Measurements from ENCODE around the gene LOXHD1.

Gene LOXHD1

GRCh38 chr18:46652372-46652771 lies 4.6 kb downstream of the LOXHD1 start:
- H3K4me1 Mint-ChIP-seq (ENCODE audit: low read depth), result no peaks in the 10 kb centered on the region
- no peaks in the 10 kb centered on the region for H3K9me3 Mint-ChIP-seq
- H3K36me3 Mint-ChIP-seq (ENCODE audit: low read depth), result no peaks in the 10 kb centered on the region
- no peak overlapping the region for H3K4me3 Mint-ChIP-seq
- H3K27ac Mint-ChIP-seq, result no peak overlapping the region
- peaks cover 23% of the 10 kb centered on the region for H3K27me3 Mint-ChIP-seq (ENCODE audit: low read depth)

DNA sequence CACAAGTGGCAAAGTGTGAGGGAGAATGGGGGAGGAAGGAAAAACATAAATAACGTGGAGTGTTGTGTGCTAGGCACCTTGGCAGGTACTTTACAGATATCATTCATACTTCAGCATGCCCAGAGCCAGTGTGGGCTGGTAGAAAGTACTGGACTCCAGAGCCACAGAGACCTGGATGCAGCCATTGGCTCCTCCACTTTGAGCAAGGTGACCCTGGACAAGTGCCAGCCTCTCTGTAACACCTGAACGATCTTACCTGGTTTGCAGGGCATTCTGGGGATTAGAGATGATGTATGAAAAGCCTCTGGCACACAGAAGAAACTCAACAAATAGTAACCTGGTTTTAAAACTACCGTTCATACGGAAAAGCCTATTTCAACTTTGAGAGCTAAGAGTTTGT lies 6.3 kb downstream of the LOXHD1 start:
- no peaks in the 10 kb centered on the region for H3K4me1 Mint-ChIP-seq (ENCODE audit: low read depth)
- no peaks in the 10 kb centered on the region for H3K9me3 Mint-ChIP-seq
- H3K27ac Mint-ChIP-seq, result no peak overlapping the region
- H3K4me3 Mint-ChIP-seq, result no peak overlapping the region
- peaks cover 23% of the 10 kb centered on the region for H3K27me3 Mint-ChIP-seq (ENCODE audit: low read depth)
- H3K36me3 Mint-ChIP-seq (ENCODE audit: low read depth), result no peaks in the 10 kb centered on the region

DNA sequence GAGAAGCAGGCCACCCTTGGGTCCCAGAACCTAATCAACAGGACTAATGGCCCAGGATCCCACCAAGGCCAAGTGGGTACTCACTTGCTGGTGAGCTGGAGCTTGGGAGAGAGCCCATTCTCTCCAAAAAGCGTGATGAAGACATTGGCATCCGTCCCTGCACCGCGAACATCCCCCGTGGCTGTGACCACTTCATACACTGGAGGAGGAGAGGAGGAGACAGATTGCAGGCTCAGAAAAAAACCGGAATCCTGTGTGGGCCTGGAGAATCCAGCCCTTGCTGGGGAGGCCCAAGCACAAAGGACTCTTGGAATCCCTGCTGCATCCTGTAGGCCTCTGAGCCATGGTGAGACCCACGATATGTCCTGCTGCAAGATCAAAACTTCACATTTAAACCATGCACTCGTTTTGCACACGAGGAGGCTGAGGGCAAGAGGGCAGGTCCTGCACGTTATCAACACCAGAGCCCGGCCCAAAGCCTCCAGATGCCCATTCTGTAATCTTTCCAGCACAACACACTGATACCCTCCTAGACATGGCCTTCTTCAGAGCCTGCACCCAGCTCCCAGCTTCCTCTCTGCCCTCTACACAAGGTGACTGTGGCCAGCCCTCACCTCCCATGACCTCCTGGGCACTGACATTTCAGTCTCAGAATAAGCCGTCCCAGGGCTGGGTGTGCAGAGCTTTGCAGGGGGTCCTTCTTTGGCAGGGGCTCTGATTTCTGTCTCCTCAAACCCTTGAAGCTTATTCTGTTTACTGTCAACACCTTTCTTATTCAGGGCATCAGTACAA lies 7.8 kb downstream of the LOXHD1 start:
- no peak overlapping the region for H3K4me3 Mint-ChIP-seq
- H3K9me3 Mint-ChIP-seq, result no peaks in the 10 kb centered on the region
- H3K4me1 Mint-ChIP-seq (ENCODE audit: low read depth), result no peaks in the 10 kb centered on the region
- no peaks in the 10 kb centered on the region for H3K36me3 Mint-ChIP-seq (ENCODE audit: low read depth)
- peaks cover 23% of the 10 kb centered on the region for H3K27me3 Mint-ChIP-seq (ENCODE audit: low read depth)
- no peak overlapping the region for H3K27ac Mint-ChIP-seq

GRCh38 chr18:46646468-46646867 lies 10.6 kb downstream of the LOXHD1 start:
- Mint-ChIP-seq H3K4me3 (no peak overlapping the region), H3K27me3 (ENCODE audit: low read depth) (peaks cover 17% of the 10 kb centered on the region), H3K36me3 (ENCODE audit: low read depth) (no peaks in the 10 kb centered on the region), H3K9me3 (no peaks in the 10 kb centered on the region), H3K4me1 (ENCODE audit: low read depth) (no peaks in the 10 kb centered on the region), H3K27ac (no peak overlapping the region)

DNA sequence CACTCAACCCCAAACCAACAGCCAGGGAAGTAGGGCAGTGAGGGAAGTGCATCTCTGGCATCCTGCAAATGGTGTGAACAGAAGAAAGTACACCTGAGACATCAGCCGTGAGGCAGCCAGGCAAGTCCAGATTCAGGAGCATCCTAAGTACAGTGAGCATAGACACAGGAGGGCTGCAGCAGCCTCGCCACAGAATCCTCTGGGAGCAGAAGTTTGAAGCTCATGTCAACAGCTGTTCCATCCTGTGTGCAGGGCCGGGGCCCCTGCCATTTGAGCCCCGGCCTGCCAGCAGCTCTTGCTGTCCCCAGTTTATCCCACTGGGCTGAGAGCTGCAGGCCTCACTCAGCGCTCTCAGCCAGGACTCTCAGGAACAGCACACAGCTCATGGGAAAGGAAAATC lies 14.5 kb downstream of the LOXHD1 start:
- peaks cover 11% of the 10 kb centered on the region for H3K27me3 Mint-ChIP-seq (ENCODE audit: low read depth)
- no peak overlapping the region for H3K4me3 Mint-ChIP-seq
- no peaks in the 10 kb centered on the region for H3K9me3 Mint-ChIP-seq
- no peaks in the 10 kb centered on the region for H3K4me1 Mint-ChIP-seq (ENCODE audit: low read depth)
- H3K36me3 Mint-ChIP-seq (ENCODE audit: low read depth), result no peaks in the 10 kb centered on the region
- no peak overlapping the region for H3K27ac Mint-ChIP-seq

DNA sequence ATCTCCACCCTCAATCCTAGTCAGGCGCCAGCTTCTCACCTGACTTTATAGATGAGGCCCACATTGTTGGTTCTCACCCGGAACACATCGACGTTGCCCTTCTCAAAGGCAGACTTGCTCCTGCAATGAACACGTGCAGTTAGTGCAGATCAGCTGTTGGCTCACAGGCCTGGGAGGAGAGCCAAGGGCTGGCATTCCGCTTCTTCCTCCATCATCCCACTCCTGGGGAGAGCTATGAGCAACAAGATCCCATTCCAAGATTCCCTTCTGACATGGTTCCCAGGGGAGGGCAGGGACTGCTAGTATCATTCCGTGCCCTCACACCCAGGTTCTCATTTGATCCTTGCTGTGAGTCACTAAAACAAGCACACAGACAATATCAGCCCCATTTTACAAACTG lies 15.1 kb downstream of the LOXHD1 start:
- Mint-ChIP-seq H3K4me3 (no peak overlapping the region), H3K4me1 (ENCODE audit: low read depth) (no peaks in the 10 kb centered on the region), H3K27ac (no peak overlapping the region), H3K36me3 (ENCODE audit: low read depth) (no peaks in the 10 kb centered on the region), H3K27me3 (ENCODE audit: low read depth) (peaks cover 15% of the 10 kb centered on the region), H3K9me3 (no peaks in the 10 kb centered on the region)

GRCh38 chr18:46639386-46639785 lies 17.6 kb downstream of the LOXHD1 start:
- no peak overlapping the region for H3K27ac Mint-ChIP-seq

GRCh38 chr18:46636040-46636630 lies 20.9 kb downstream of the LOXHD1 start:
- H3K27ac Mint-ChIP-seq, result no peak overlapping the region
- peaks cover 3% of the 10 kb centered on the region for H3K9me3 Mint-ChIP-seq
- H3K36me3 Mint-ChIP-seq (ENCODE audit: low read depth), result no peaks in the 10 kb centered on the region
- H3K4me1 Mint-ChIP-seq (ENCODE audit: low read depth), result no peaks in the 10 kb centered on the region
- no peak overlapping the region for H3K4me3 Mint-ChIP-seq
- peaks cover 19% of the 10 kb centered on the region for H3K27me3 Mint-ChIP-seq (ENCODE audit: low read depth)

More at GRCh38 chr18:46639386-46639785, 17.6 kb downstream of the LOXHD1 start:
- Mint-ChIP-seq H3K4me3 (no peak overlapping the region), H3K9me3 (no peaks in the 10 kb centered on the region), H3K4me1 (ENCODE audit: low read depth) (no peaks in the 10 kb centered on the region), H3K36me3 (ENCODE audit: low read depth) (no peaks in the 10 kb centered on the region), H3K27me3 (ENCODE audit: low read depth) (peaks cover 19% of the 10 kb centered on the region)

- H3K9me3 Mint-ChIP-seq, result peaks cover 7% of the 10 kb centered on the region
- no peak overlapping the region for H3K27ac Mint-ChIP-seq
- peaks cover 6% of the 10 kb centered on the region for H3K4me1 Mint-ChIP-seq (ENCODE audit: low read depth)
- peaks cover 19% of the 10 kb centered on the region for H3K27me3 Mint-ChIP-seq (ENCODE audit: low read depth)
- H3K36me3 Mint-ChIP-seq (ENCODE audit: low read depth), result no peaks in the 10 kb centered on the region
- no peak overlapping the region for H3K4me3 Mint-ChIP-seq
These were observed 24.5 kb downstream of the LOXHD1 start for GRCh38 chr18:46632401-46633071.

DNA sequence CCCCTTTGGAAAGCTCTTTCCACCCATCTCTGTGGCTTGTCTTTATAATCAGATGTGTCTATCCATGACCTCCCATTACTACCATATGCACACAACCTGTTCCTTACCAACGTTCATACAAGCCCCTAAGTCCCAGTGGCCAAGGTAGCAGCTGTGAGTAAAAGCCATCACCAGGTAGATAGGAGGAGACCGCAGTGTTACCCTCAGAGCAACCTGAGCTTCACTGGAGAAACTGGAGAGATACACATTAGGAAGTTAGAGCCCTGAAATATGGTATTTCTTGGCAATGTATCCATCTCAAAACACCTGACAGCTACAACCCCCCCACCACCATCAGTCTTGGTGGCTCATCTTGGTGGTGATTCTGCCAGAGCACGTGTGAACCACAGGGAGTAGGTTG lies 26.0 kb downstream of the LOXHD1 start:
- H3K4me3 Mint-ChIP-seq, result no peak overlapping the region
- no peaks in the 10 kb centered on the region for H3K36me3 Mint-ChIP-seq (ENCODE audit: low read depth)
- H3K4me1 Mint-ChIP-seq (ENCODE audit: low read depth), result peaks cover 6% of the 10 kb centered on the region
- peaks cover 7% of the 10 kb centered on the region for H3K9me3 Mint-ChIP-seq
- H3K27me3 Mint-ChIP-seq (ENCODE audit: low read depth), result peaks cover 22% of the 10 kb centered on the region
- no peak overlapping the region for H3K27ac Mint-ChIP-seq

GRCh38 chr18:46630160-46630559 lies 26.9 kb downstream of the LOXHD1 start:
- Mint-ChIP-seq H3K27me3 (ENCODE audit: low read depth) (peaks cover 22% of the 10 kb centered on the region), H3K4me1 (ENCODE audit: low read depth) (peaks cover 6% of the 10 kb centered on the region), H3K9me3 (peaks cover 7% of the 10 kb centered on the region), H3K27ac (no peak overlapping the region), H3K36me3 (ENCODE audit: low read depth) (no peaks in the 10 kb centered on the region), H3K4me3 (no peak overlapping the region)

- Mint-ChIP-seq H3K4me1 (ENCODE audit: low read depth) (peaks cover 11% of the 10 kb centered on the region), H3K4me3 (no peak overlapping the region), H3K9me3 (peaks cover 7% of the 10 kb centered on the region), H3K36me3 (ENCODE audit: low read depth) (peaks cover 4% of the 10 kb centered on the region), H3K27me3 (ENCODE audit: low read depth) (peaks cover 18% of the 10 kb centered on the region), H3K27ac (no peak overlapping the region)
These were observed 27.7 kb downstream of the LOXHD1 start for GRCh38 chr18:46629361-46629760.

- H3K27ac Mint-ChIP-seq, result no peak overlapping the region
- peaks cover 14% of the 10 kb centered on the region for H3K27me3 Mint-ChIP-seq (ENCODE audit: low read depth)
- peaks cover 7% of the 10 kb centered on the region for H3K9me3 Mint-ChIP-seq
- peaks cover 4% of the 10 kb centered on the region for H3K36me3 Mint-ChIP-seq (ENCODE audit: low read depth)
- H3K4me1 Mint-ChIP-seq (ENCODE audit: low read depth), result peaks cover 20% of the 10 kb centered on the region
- no peak overlapping the region for H3K4me3 Mint-ChIP-seq
These were observed 28.8 kb downstream of the LOXHD1 start for GRCh38 chr18:46628206-46628605.

DNA sequence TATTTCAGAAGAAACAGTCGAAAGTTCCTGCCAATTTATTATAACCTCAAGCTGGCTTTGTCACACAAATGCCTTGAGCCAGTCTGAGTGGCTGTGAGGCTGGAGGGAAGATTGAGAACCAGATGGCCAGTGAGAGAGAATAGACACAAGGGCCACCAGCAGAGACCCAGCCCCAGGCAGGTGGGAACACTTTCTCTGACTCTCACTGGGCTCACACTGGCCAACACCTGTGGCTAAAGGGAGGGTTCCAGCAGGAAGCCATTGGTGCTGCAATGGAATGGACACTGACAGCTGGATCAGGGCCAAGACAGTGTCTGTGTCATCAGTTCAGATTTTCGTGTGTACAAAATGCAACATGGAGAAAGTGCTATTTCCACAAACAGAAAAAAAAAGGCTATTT lies 29.9 kb downstream of the LOXHD1 start:
- Mint-ChIP-seq H3K36me3 (ENCODE audit: low read depth) (peaks cover 6% of the 10 kb centered on the region), H3K4me3 (no peak overlapping the region), H3K27ac (no peak overlapping the region), H3K9me3 (peaks cover 7% of the 10 kb centered on the region), H3K4me1 (ENCODE audit: low read depth) (peaks cover 23% of the 10 kb centered on the region), H3K27me3 (ENCODE audit: low read depth) (peaks cover 14% of the 10 kb centered on the region)

DNA sequence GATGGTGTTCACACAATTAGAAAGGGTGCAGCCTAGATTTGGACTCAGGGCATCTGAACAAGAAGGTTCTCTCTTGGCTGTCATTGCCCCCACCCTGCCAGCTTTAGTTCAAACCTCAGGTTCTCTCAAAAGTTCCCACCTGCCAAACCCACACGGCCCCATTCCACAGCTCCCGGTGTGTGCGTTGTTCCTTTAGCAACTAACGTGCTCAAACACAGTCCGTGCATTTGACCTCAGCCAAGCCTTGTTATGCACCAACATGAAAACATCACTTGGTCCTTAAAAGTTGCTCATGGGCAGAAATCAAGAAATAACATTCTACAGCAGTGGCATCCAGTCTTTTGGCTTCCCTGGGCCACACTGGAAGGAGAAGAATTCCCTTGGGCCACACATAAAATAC lies 32.0 kb downstream of the LOXHD1 start:
- Mint-ChIP-seq H3K4me1 (ENCODE audit: low read depth) (peaks cover 28% of the 10 kb centered on the region), H3K27ac (no peak overlapping the region), H3K36me3 (ENCODE audit: low read depth) (peaks cover 6% of the 10 kb centered on the region), H3K27me3 (ENCODE audit: low read depth) (peaks cover 7% of the 10 kb centered on the region), H3K9me3 (no peaks in the 10 kb centered on the region), H3K4me3 (no peak overlapping the region)

Measured in T-helper 1 cell treated with Interleukin-12 subunit alpha and Interleukin-12 subunit beta and Interleukin-4 antibody, amounts not matched to agents 30 μg/mL and 1 μg/mL, for 36 hours (primary cell).